Retinal pigment epithelial cell (primary cell): ENCODE measurements around the gene CDH26.

Experiments
- DNase-seq: peaks from one replicate; pipeline ENCODE4 v3.0.0-alpha.2; 2010; ENCODE audit warnings: low read depth
- H3K4me3 ChIP-seq: 2 replicates; pipeline ENCODE4 v1.5.1; 2011; ENCODE audit warnings: mild to moderate bottlenecking, low read length, control low read depth, moderate library complexity
- CTCF ChIP-seq: conservative IDR thresholded peaks from 2 replicates; pipeline ENCODE4 v1.5.1; 2011; ENCODE audit warnings: low read depth, low read length, control low read depth, inconsistent platforms

Gene CDH26

GRCh38 chr20:60046011-60046413, 87.8 kb downstream of the CDH26 start:
- DNase-seq = peak; percentile 80
- no peak for TF ChIP-seq CTCF
- no peak overlapping the region for H3K4me3 ChIP-seq

- TF ChIP-seq CTCF = no peak
- no peak for DNase-seq
- no peak overlapping the region for H3K4me3 ChIP-seq
Measured at GRCh38 chr20:60046436-60046835, 88.2 kb downstream of the CDH26 start.

- TF ChIP-seq CTCF = no peak
- DNase-seq = no peak
- no peak overlapping the region for H3K4me3 ChIP-seq
Measured at GRCh38 chr20:60046860-60047259, 88.6 kb downstream of the CDH26 start.

GRCh38 chr20:60048634-60049521, 90.7 kb downstream of the CDH26 start:
- no peak overlapping the region for H3K4me3 ChIP-seq
- TF ChIP-seq CTCF = no peak
- DNase-seq = no peak

- TF ChIP-seq CTCF = no peak
- no peak overlapping the region for H3K4me3 ChIP-seq
- DNase-seq = no peak
Measured at GRCh38 chr20:60049601-60050000, 91.4 kb downstream of the CDH26 start.

- DNase-seq = no peak
- TF ChIP-seq CTCF = peak; percentile 47
- H3K4me3 ChIP-seq = no peak overlapping the region
Measured at GRCh38 chr20:60050193-60050947, 92.1 kb downstream of the CDH26 start.

GRCh38 chr20:60051911-60052310, 93.7 kb downstream of the CDH26 start:
- no peak for TF ChIP-seq CTCF
- H3K4me3 ChIP-seq = no peak overlapping the region
- DNase-seq = no peak
